ENCODE measurements around the gene GRN.

Gene GRN

DNA sequence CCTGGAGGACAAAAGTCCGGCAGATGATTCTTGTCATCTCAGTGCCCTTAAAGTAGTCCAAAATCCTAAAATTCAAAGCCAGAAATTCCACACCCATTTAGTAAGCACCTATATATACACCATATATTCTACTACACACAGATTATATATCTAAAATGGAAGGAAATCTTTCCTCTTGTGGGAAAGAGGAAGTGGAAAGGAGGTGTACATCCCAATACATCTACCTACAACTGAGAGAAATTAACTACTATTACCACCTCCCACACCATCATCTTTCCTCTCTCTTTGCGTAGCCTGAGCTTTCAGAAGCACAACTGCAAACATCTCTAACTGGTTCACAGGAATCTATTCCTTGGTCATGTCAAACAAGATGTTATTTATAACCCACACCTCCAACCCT, 49.7 kb downstream of the GRN start:
- TF ChIP-seq CTCF (IDR thresholded peaks at IDR 0.05; ENCODE audit: insufficient read depth, low read depth, low read length, missing control alignments), result no peak
- DNase-seq (ENCODE audit: low read depth), result no peak
- no peak overlapping the region for H3K4me3 ChIP-seq (ENCODE audit: low read length)

GRCh38 chr17:44396946-44397345, 51.8 kb downstream of the GRN start:
- no peak for TF ChIP-seq CTCF (IDR thresholded peaks at IDR 0.05; ENCODE audit: insufficient read depth, low read depth, low read length, missing control alignments)
- no peak for DNase-seq (ENCODE audit: low read depth)
- no peak overlapping the region for H3K4me3 ChIP-seq (ENCODE audit: low read length)

GRCh38 chr17:44397479-44398440, 52.7 kb downstream of the GRN start:
- DNase-seq (ENCODE audit: low read depth), result no peak
- no peak overlapping the region for H3K4me3 ChIP-seq (ENCODE audit: low read length)
- TF ChIP-seq CTCF (IDR thresholded peaks at IDR 0.05; ENCODE audit: insufficient read depth, low read depth, low read length, missing control alignments), result no peak

GRCh38 chr17:44398692-44399691, 53.9 kb downstream of the GRN start:
- DNase-seq (ENCODE audit: low read depth), result no peak
- no peak overlapping the region for H3K4me3 ChIP-seq (ENCODE audit: low read length)
- no peak for TF ChIP-seq CTCF (IDR thresholded peaks at IDR 0.05; ENCODE audit: insufficient read depth, low read depth, low read length, missing control alignments)

DNA sequence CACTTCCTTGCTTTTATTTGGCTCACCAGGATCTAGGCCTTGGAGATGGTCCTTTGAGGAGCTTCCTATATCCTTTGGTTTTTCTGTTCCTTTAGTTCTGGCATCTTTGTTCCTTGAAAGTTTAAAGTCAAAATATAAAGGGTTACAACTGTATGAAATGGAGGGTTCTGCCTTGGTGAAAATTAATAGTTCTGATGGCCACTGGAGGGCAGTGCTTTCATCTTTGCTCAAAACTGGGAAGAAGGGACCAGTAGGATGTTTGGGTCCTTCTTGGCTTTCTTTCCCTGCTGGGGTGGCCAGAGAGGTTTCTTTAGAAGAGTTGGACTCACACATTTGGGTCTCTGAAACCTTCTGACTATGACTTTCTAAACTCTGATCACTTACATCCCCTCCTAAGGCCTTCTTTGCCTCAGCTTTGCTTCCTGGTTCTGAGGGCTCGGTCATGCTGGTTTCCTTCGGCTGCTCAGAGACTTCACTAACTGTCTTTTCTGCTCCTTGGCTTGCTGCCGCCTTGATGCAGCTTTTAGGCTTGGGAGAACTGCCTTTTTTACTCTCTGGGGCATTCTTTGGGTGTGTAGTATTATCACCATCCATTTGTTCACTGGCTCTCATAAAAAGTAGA, 55.2 kb downstream of the GRN start:
- H3K4me3 ChIP-seq (ENCODE audit: low read length), result no peak overlapping the region
- DNase-seq (ENCODE audit: low read depth), result peak; percentile 38
- peak; percentile 53 for TF ChIP-seq CTCF (IDR thresholded peaks at IDR 0.05; ENCODE audit: insufficient read depth, low read depth, low read length, missing control alignments)

Data from epithelial cell of esophagus (primary cell).